Keratinocyte (primary cell): ENCODE results near the gene PIGU.

ENCODE experiments used
- EZH2 ChIP-seq: IDR thresholded peaks from one replicate; pipeline ENCODE4 v1.6.1; 2012; ENCODE audit warnings: inconsistent platforms, mild to moderate bottlenecking, low read length, moderate library complexity
- TF ChIP-seq, protein P1 (sequence below), 3 experiments: IDR thresholded peaks in 1 of 3; conservative IDR thresholded peaks in 1 of 3; optimal IDR thresholded peaks in 1 of 3; 2 replicates in 2 of 3; 3 replicates in 1 of 3; pipeline versions ENCODE3 to v1.5.1; 2011; ENCODE audit warnings: low read length in 3 of 3, mild to moderate bottlenecking in 3 of 3, moderate library complexity in 2 of 3, control low read depth in 1 of 3, inconsistent platforms in 1 of 3; ENCODE audit not compliant: insufficient read depth in 2 of 3; ENCODE audit errors: extremely low read depth in 1 of 3

DNA sequence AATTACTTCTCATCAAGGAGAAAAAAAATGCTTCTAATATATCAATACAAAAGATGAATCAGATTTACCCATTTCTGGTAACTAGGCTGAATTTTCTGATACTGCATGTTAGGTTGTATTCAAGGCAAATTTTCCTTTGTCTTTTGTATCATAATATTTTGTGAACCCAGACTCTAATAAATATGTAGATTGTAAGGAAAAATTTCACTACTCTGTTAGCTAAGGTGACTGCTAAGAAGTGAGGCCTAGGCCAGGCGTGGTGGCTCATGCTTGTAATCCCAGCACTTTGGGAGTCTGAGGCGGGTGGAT is 40.0 kb upstream of the PIGU start:
- TF ChIP-seq, protein P1, sequence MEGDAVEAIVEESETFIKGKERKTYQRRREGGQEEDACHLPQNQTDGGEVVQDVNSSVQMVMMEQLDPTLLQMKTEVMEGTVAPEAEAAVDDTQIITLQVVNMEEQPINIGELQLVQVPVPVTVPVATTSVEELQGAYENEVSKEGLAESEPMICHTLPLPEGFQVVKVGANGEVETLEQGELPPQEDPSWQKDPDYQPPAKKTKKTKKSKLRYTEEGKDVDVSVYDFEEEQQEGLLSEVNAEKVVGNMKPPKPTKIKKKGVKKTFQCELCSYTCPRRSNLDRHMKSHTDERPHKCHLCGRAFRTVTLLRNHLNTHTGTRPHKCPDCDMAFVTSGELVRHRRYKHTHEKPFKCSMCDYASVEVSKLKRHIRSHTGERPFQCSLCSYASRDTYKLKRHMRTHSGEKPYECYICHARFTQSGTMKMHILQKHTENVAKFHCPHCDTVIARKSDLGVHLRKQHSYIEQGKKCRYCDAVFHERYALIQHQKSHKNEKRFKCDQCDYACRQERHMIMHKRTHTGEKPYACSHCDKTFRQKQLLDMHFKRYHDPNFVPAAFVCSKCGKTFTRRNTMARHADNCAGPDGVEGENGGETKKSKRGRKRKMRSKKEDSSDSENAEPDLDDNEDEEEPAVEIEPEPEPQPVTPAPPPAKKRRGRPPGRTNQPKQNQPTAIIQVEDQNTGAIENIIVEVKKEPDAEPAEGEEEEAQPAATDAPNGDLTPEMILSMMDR (optimal IDR thresholded peaks at IDR 0.05 in 1 of 3, IDR thresholded peaks at IDR 0.05 in 1 of 3, conservative IDR thresholded peaks at IDR 0.05 in 1 of 3; ENCODE audit: extremely low read depth in 1 of 3, insufficient read depth in 2 of 3, low read length in 3 of 3): no peak
- TF ChIP-seq EZH2: no peak
